Naive thymus-derived CD4-positive, alpha-beta T cell (primary cell): ENCODE measurements around the gene SCN11A. TPM values are rescaled to one million over a fixed set of nuclear protein-coding genes. Genes with fewer than 3 reads are reported as not detected.

Source experiments
- ATAC-seq: fragments of 150-1000 bp; cut with Tn5 transposase; 2 replicates; pipeline ENCODE4 v1.10.0; 2021; ENCODE audit warnings: mild to moderate bottlenecking, moderate library complexity
- CTCF ChIA-PET: fragments of 350-600 bp; sonication (Branson Sonifier 250); formaldehyde crosslinking; loops from one replicate; lab custom pipeline; 2021; ENCODE audit warnings: antibody characterized with exemption; lab: Charles Lee
- POLR2A ChIA-PET: fragments of 350-600 bp; sonication (Branson Sonifier 250); formaldehyde crosslinking; loops from one replicate; lab custom pipeline; 2021; ENCODE audit warnings: antibody characterized with exemption, inconsistent platforms; lab: Charles Lee
- DNase-seq, 9 donors: peaks; one replicate each; pipeline versions ENCODE4 v3.0.0 to v3.0.0-alpha.2; 2020 to 2022; ENCODE audit warnings: mixed read lengths in 1 of 9
- H3K27ac ChIP-seq: one replicate; pipeline ENCODE4 v1.7.0; 2013; ENCODE audit warnings: mild to moderate bottlenecking, low read depth, low read length, moderate library complexity
- H3K27me3 ChIP-seq, 2 donors: one replicate each; pipeline ENCODE4 v1.7.0; 2013; ENCODE audit warnings: low read length in 2 of 2, mild to moderate bottlenecking in 2 of 2, moderate library complexity in 2 of 2; ENCODE audit not compliant: control insufficient read depth in 2 of 2, insufficient read depth in 2 of 2
- H3K36me3 ChIP-seq, 3 experiments: 1 replicate in 2 of 3; 2 replicates in 1 of 3; pipeline ENCODE4 v1.7.0; 2013; ENCODE audit warnings: low read length in 3 of 3, mild to moderate bottlenecking in 3 of 3, moderate library complexity in 1 of 3; ENCODE audit not compliant: insufficient read depth in 3 of 3, control insufficient read depth in 2 of 3
- H3K4me1 ChIP-seq, 2 donors: one replicate each; pipeline ENCODE4 v1.7.0; 2013; ENCODE audit warnings: low read length in 2 of 2, mild to moderate bottlenecking in 2 of 2, moderate library complexity in 1 of 2; ENCODE audit not compliant: control insufficient read depth in 2 of 2, insufficient read depth in 2 of 2
- H3K4me3 ChIP-seq: 2 replicates; pipeline ENCODE4 v1.7.0; 2013; ENCODE audit warnings: mild to moderate bottlenecking, low read length
- H3K9me3 ChIP-seq, 3 experiments: 1 replicate in 2 of 3; 2 replicates in 1 of 3; pipeline ENCODE4 v1.7.0; 2013; ENCODE audit warnings: low read length in 3 of 3; ENCODE audit not compliant: control insufficient read depth in 2 of 3
- H3K27ac Mint-ChIP-seq, 9 donors: one replicate each; pipeline ENCODE4 v1.8.0; 2020 to 2022; ENCODE audit warnings: mixed read lengths in 9 of 9, mild to moderate bottlenecking in 8 of 9, moderate library complexity in 5 of 9, inconsistent platforms in 2 of 9
- H3K27me3 Mint-ChIP-seq, 5 donors: one replicate each; pipeline ENCODE4 v1.8.0; 2021 to 2022; ENCODE audit warnings: mixed read lengths in 5 of 5, mild to moderate bottlenecking in 1 of 5
- H3K36me3 Mint-ChIP-seq, 5 donors: one replicate each; pipeline ENCODE4 v1.8.0; 2020 to 2022; ENCODE audit warnings: mixed read lengths in 5 of 5, mild to moderate bottlenecking in 3 of 5, inconsistent platforms in 1 of 5
- H3K4me1 Mint-ChIP-seq, 7 donors: one replicate each; pipeline ENCODE4 v1.8.0; 2020 to 2022; ENCODE audit warnings: mixed read lengths in 7 of 7, mild to moderate bottlenecking in 3 of 7, inconsistent platforms in 1 of 7
- H3K4me3 Mint-ChIP-seq, 10 donors: one replicate each; pipeline ENCODE4 v1.8.0; 2020 to 2022; ENCODE audit warnings: mild to moderate bottlenecking in 10 of 10, mixed read lengths in 10 of 10, moderate library complexity in 6 of 10, inconsistent platforms in 2 of 10
- H3K9me3 Mint-ChIP-seq, 11 donors: one replicate each; pipeline ENCODE4 v1.8.0; 2020 to 2022; ENCODE audit warnings: mixed read lengths in 11 of 11, mild to moderate bottlenecking in 4 of 11, inconsistent platforms in 1 of 11, moderate library complexity in 1 of 11
- intact Hi-C, 2 donors: fragments of 100-400 bp; cut with micrococcal nuclease; formaldehyde crosslinking; loops; one replicate each; pipeline ENCODE4 v1.15.1; 2023
- polyA plus RNA-seq, 2 donors: library from polyadenylated mRNA; unstranded; fragments of 300-500 nt; fragmentation: Illumina TruSeq; gene quantifications; one replicate each; pipeline ENCODE4 v1.2.3, GENCODE V29; 2021
- total RNA-seq, 6 experiments: library from RNA in 5 of 6; stranded (reverse) in 5 of 6; gene quantifications; 1 replicate in 5 of 6; 2 replicates in 1 of 6; pipeline ENCODE4 v1.2.3 and lab custom pipeline; 2021 to 2026

Gene SCN11A
- total and polyA plus RNA-seq, 7 experiments from 2014 or later: 0.07 to 0.32 (median 0.19) TPM; not detected in 2

DNA sequence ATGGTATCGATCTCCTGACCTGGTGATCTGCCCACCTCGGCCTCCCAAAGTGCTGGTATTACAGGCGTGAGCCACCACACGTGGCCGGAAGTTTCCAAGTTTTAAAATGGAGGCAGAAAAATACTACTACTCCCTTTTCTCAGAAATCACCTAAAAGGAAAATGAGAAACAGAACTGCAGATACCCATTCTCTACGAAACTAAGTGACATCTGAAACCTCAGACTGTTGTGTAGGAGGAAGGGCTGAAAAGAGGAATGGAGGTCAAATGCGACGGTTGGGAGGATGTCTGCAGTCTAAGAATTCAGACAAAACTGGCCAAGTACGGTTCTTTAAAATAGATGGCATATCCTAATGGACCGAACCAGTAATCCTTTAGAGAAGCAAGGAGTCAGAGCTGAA, 24.2 kb upstream of the SCN11A start:
- Mint-ChIP-seq H3K36me3 (peaks cover 42 to 58% (median 49%) of the 10 kb centered on the region in 5 donors), H3K4me3 (no peak overlapping the region), H3K4me1 (peaks cover 0 to 18% (median 0%) of the 10 kb centered on the region in 7 donors), H3K27ac (peak overlapping the region in 2 of 9 donors; percentile 32 to 73), H3K27me3 (no peaks in the 10 kb centered on the region), H3K9me3 (peaks cover 0 to 4% (median 0%) of the 10 kb centered on the region in 11 donors)
- Histone ChIP-seq H3K27ac (no peak overlapping the region), H3K4me3 (no peak overlapping the region), H3K9me3 (no peaks in the 10 kb centered on the region), H3K27me3 (no peaks in the 10 kb centered on the region), H3K4me1 (no peaks in the 10 kb centered on the region), H3K36me3 (peaks cover 9 to 92% (median 31%) of the 10 kb centered on the region in 3 experiments)
- ChIA-PET POLR2A (no interaction called here), CTCF (no interaction called here)
- DNase-seq (no peak), ATAC-seq (no peak)
- intact Hi-C loops: no loop called here

DNA sequence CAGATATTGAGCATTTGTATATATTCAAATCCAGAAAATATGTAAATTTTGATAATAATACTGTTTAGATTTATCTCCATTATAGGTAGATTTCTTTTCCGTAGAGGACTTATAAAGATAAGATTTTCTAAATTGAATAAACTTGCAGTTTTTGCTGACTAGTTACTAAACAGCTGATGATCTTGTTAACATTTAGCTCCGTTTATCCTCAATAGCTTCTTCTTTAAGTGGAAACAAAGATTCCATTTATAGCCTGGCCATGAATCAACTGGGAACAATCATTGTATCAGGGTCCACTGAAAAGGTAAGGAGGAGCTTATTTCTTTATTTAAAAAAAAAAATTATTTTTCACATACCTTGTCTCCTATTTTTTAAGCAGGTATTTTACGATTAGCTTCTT, 16.8 kb upstream of the SCN11A start:
- ATAC-seq (no peak), DNase-seq (no peak)
- ChIA-PET CTCF (interaction anchor here (1.5 kb wide), 1 partner anchor 223 kb away, joined by 5 read pairs; no protein-coding TSS in a partner anchor), POLR2A (no interaction called here)
- peaks cover 0 to 14% (median 11%) of the 10 kb centered on the region in 7 donors for H3K4me1 Mint-ChIP-seq
- H3K27me3 Mint-ChIP-seq: no peaks in the 10 kb centered on the region
- Histone ChIP-seq H3K27ac (no peak overlapping the region), H3K27me3 (no peaks in the 10 kb centered on the region), H3K9me3 (no peaks in the 10 kb centered on the region), H3K36me3 (peaks cover 8 to 61% (median 15%) of the 10 kb centered on the region in 3 experiments), H3K4me1 (no peaks in the 10 kb centered on the region), H3K4me3 (no peak overlapping the region)
- intact Hi-C loops: no loop called here
- no peak overlapping the region for H3K4me3 Mint-ChIP-seq
- peaks cover 0 to 2% (median 0%) of the 10 kb centered on the region in 11 donors for H3K9me3 Mint-ChIP-seq
- H3K27ac Mint-ChIP-seq: no peak overlapping the region
- H3K36me3 Mint-ChIP-seq: peaks cover 29 to 62% (median 44%) of the 10 kb centered on the region in 5 donors

DNA sequence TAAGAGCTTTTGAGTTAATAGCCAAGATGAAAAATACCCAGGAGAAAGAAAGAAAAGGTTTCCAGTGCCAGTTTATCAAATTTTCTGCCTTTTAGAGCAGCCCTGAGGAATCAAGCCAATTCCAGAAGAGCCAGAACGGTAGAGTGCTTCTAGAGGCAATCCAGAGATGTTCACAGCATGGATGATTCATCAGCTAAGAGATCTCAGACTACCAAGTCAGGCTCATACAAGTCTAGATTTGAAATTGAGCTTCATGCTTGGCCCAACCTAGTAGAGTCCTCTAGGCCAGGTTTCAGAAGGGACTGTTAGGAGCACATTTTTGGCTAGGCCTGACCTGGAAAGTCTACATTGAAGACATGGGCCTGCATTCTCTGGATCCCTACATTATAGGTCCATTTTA, 15.5 kb upstream of the SCN11A start:
- Mint-ChIP-seq H3K36me3 (peaks cover 17 to 51% (median 32%) of the 10 kb centered on the region in 5 donors), H3K27ac (peak overlapping the region in 1 of 9 donors; percentile 21), H3K4me1 (peaks cover 5 to 23% (median 14%) of the 10 kb centered on the region in 7 donors), H3K4me3 (no peak overlapping the region), H3K27me3 (no peaks in the 10 kb centered on the region), H3K9me3 (peaks cover 0 to 2% (median 0%) of the 10 kb centered on the region in 11 donors)
- CTCF ChIA-PET: no interaction called here
- Histone ChIP-seq H3K27ac (no peak overlapping the region), H3K36me3 (peaks cover 8 to 48% (median 15%) of the 10 kb centered on the region in 3 experiments), H3K9me3 (no peaks in the 10 kb centered on the region), H3K4me3 (no peak overlapping the region), H3K4me1 (no peaks in the 10 kb centered on the region), H3K27me3 (no peaks in the 10 kb centered on the region)
- intact Hi-C loops: no loop called here
- no peak for DNase-seq
- POLR2A ChIA-PET: interaction anchor here (1.0 kb wide), 1 partner anchor 19 kb away, joined by 4 read pairs; no protein-coding TSS in a partner anchor
- ATAC-seq: no peak

DNA sequence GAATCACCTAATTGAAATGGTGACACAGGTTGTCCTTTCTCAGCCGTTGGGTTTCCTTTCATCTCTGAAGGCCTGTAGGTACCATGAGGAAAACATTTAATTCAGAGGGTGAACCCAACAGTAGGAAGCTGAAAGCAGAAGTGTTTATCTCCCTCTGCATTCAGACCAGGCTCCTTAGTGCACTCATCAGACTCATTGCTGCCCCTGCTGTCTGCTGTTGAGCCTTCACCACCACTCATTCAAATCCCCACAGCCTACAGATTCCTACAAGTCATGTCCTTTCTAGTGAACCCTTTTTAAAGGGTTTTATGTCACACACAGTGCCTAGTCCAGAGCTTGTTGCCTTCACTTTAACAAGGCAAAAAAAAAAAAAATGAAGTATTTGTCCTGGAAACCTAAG, 13.5 kb upstream of the SCN11A start:
- intact Hi-C loops: no loop called here
- peaks cover 4 to 32% (median 11%) of the 10 kb centered on the region in 3 experiments for H3K36me3 ChIP-seq
- DNase-seq (peak in 4 of 9 donors; percentile 13 to 22 (median 18)), ATAC-seq (peak; percentile 95)
- H3K4me3 Mint-ChIP-seq: no peak overlapping the region
- H3K9me3 ChIP-seq: no peaks in the 10 kb centered on the region
- no peaks in the 10 kb centered on the region for H3K27me3 Mint-ChIP-seq
- H3K27ac Mint-ChIP-seq: peak overlapping the region in 5 of 9 donors; percentile 2 to 77 (median 25)
- no peak overlapping the region for H3K4me3 ChIP-seq
- peaks cover 14 to 37% (median 29%) of the 10 kb centered on the region in 7 donors for H3K4me1 Mint-ChIP-seq
- H3K4me1 ChIP-seq: no peaks in the 10 kb centered on the region
- no peak overlapping the region for H3K27ac ChIP-seq
- H3K27me3 ChIP-seq: no peaks in the 10 kb centered on the region
- H3K36me3 Mint-ChIP-seq: peaks cover 7 to 49% (median 22%) of the 10 kb centered on the region in 5 donors
- ChIA-PET POLR2A (no interaction called here), CTCF (no interaction called here)
- peaks cover 0 to 7% (median 0%) of the 10 kb centered on the region in 11 donors for H3K9me3 Mint-ChIP-seq

DNA sequence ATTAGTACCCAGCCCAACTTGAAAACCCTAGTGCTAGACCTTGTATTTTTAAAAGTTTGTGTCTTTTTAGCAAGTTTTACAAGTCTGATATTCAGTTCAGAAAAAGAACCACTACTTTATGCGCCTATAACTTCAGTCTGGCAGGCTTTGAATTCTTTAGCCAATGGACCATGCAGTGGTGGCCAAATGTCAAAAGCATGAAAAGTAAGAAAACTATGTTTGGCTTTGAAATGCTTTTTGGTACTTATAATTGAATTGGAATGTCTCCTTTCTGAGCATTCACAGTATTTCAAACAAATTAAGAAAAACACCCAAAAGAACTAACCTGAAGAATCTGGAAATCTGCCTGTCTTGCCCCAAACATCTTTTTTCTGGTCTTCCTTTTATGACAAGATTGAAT, 12.9 kb upstream of the SCN11A start:
- no peaks in the 10 kb centered on the region for H3K4me1 ChIP-seq
- Mint-ChIP-seq H3K4me3 (no peak overlapping the region), H3K36me3 (peaks cover 3 to 47% (median 24%) of the 10 kb centered on the region in 5 donors), H3K9me3 (peaks cover 0 to 7% (median 0%) of the 10 kb centered on the region in 11 donors), H3K27me3 (no peaks in the 10 kb centered on the region), H3K4me1 (peaks cover 14 to 42% (median 32%) of the 10 kb centered on the region in 7 donors), H3K27ac (peak overlapping the region in 1 of 9 donors; percentile 2)
- no peak for ATAC-seq
- POLR2A ChIA-PET: no interaction called here
- no peak for DNase-seq
- peaks cover 4 to 27% (median 11%) of the 10 kb centered on the region in 3 experiments for H3K36me3 ChIP-seq
- no peak overlapping the region for H3K27ac ChIP-seq
- H3K4me3 ChIP-seq: no peak overlapping the region
- H3K27me3 ChIP-seq: no peaks in the 10 kb centered on the region
- intact Hi-C loops: no loop called here
- no peaks in the 10 kb centered on the region for H3K9me3 ChIP-seq
- CTCF ChIA-PET: no interaction called here

DNA sequence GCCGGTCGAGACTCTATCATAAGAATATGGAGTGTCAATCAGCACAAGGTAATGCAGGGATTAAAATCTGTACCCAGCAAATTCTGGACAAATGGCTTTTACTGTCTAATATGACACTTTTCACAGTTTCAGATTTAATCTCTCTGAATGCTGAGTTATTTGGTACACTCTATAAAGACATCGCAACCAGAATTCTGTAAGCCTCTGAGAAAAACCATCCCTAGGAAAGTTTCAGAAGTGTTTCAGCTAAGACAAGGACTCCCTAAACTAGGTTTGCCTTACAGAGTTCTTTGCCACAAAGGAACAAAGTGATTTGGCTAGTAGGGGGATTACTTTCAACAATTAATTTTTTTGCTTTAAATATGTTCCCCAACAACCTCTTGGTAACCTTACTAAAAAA, 11.4 kb upstream of the SCN11A start:
- Mint-ChIP-seq H3K4me1 (peaks cover 14 to 56% (median 45%) of the 10 kb centered on the region in 7 donors), H3K27me3 (no peaks in the 10 kb centered on the region), H3K36me3 (peaks cover 3 to 57% (median 28%) of the 10 kb centered on the region in 5 donors), H3K4me3 (no peak overlapping the region), H3K9me3 (peaks cover 0 to 7% (median 0%) of the 10 kb centered on the region in 11 donors), H3K27ac (no peak overlapping the region)
- H3K9me3 ChIP-seq: no peaks in the 10 kb centered on the region
- intact Hi-C loops: no loop called here
- CTCF ChIA-PET: no interaction called here
- H3K4me1 ChIP-seq: peaks cover 0 to 1% of the 10 kb centered on the region in 2 donors
- ATAC-seq (no peak), DNase-seq (no peak)
- POLR2A ChIA-PET: no interaction called here
- H3K36me3 ChIP-seq: peaks cover 4 to 19% (median 6%) of the 10 kb centered on the region in 3 experiments
- H3K4me3 ChIP-seq: no peak overlapping the region
- no peak overlapping the region for H3K27ac ChIP-seq
- no peaks in the 10 kb centered on the region for H3K27me3 ChIP-seq

DNA sequence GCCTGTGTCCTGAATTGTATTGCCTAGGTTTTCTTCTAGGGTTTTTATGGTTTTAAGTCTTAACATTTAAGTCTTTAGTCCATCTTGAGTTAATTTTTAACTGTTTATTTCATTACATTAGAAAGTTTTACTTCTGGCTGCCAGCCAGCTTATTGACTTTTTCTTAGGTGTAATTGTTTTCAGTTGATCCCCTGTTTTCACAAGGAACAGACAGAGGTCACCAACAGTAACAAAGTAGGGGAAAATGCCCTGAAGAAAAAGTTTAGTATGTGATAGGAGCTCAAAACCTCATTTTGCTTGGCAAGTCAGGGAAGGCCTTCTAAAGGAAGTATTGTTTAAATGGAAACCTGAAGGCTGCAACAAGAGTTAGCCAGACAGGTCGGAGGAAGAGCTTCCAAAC, 10.4 kb upstream of the SCN11A start:
- no peak overlapping the region for H3K4me3 ChIP-seq
- H3K4me1 ChIP-seq: peaks cover 0 to 3% of the 10 kb centered on the region in 2 donors
- POLR2A ChIA-PET: no interaction called here
- intact Hi-C loops: no loop called here
- H3K27me3 ChIP-seq: no peaks in the 10 kb centered on the region
- no peak overlapping the region for H3K27ac ChIP-seq
- H3K4me3 Mint-ChIP-seq: no peak overlapping the region
- peaks cover under 1 to 53% (median 22%) of the 10 kb centered on the region in 5 donors for H3K36me3 Mint-ChIP-seq
- no peak for ATAC-seq
- H3K9me3 Mint-ChIP-seq: peaks cover 0 to 6% (median 0%) of the 10 kb centered on the region in 11 donors
- DNase-seq: no peak
- H3K36me3 ChIP-seq: peaks cover 4 to 12% (median 6%) of the 10 kb centered on the region in 3 experiments
- H3K4me1 Mint-ChIP-seq: peaks cover 14 to 62% (median 48%) of the 10 kb centered on the region in 7 donors
- H3K9me3 ChIP-seq: no peaks in the 10 kb centered on the region
- H3K27me3 Mint-ChIP-seq: no peaks in the 10 kb centered on the region
- peak overlapping the region in 3 of 9 donors; percentile 14 to 66 (median 53) for H3K27ac Mint-ChIP-seq
- CTCF ChIA-PET: no interaction called here
